OCI-LY3 (cell line): ENCODE data around the gene PLD4.
"Not testable (repeated sequence)": the region's sequence is repeated elsewhere in the genome, so short reads cannot be mapped to it uniquely, and the experiment has no call there.

Experiments used
- H2AFZ ChIP-seq: fragments of 200-600, 300-600 bp; shearing (Covaris generic); 2 replicates; pipeline ENCODE4 v1.6.0; 2014; ENCODE audit warnings: antibody characterized with exemption, low read depth, low read length
- H3K27ac ChIP-seq: fragments of 200-600, 300-600 bp; sonication (generic); 2 replicates; pipeline ENCODE4 v1.5.1; 2014; ENCODE audit warnings: mild to moderate bottlenecking, low read length, moderate library complexity, mixed read lengths
- H3K27me3 ChIP-seq: fragments of 200-600, 300-600 bp; sonication (generic); 2 replicates; pipeline ENCODE4 v1.6.1; 2014; ENCODE audit warnings: low read depth, low read length, mixed read lengths
- H3K36me3 ChIP-seq: fragments of 200-600, 300-600 bp; sonication (generic); replicated peaks from 2 replicates; pipeline ENCODE3; 2014; ENCODE audit warnings: low read depth, low read length, mixed read lengths
- H3K4me1 ChIP-seq: fragments of 300-600, 200-600 bp; sonication (generic); 2 replicates; pipeline ENCODE4 v1.6.1; 2014; ENCODE audit warnings: low read length, mixed read lengths
- H3K4me2 ChIP-seq: fragments of 200-600, 300-600 bp; sonication (generic); 2 replicates; pipeline ENCODE4 v1.6.1; 2014; ENCODE audit warnings: low read length, mixed read lengths
- H3K4me3 ChIP-seq: fragments of 300-600, 200-600 bp; sonication (generic); 2 replicates; pipeline ENCODE4 v1.5.1; 2014; ENCODE audit warnings: antibody characterized with exemption, mild to moderate bottlenecking, low read length, moderate library complexity
- H3K79me2 ChIP-seq: fragments of 300-600, 200-600 bp; shearing (Covaris generic); 2 replicates; pipeline ENCODE4 v1.6.1; 2014; ENCODE audit warnings: mild to moderate bottlenecking, low read length, mixed read lengths
- H3K9ac ChIP-seq: fragments of 300-600, 200-600 bp; shearing (Covaris generic); 2 replicates; pipeline ENCODE4 v1.6.0; 2014; ENCODE audit warnings: mild to moderate bottlenecking, low read length, moderate library complexity
- H3K9me3 ChIP-seq: fragments of 200-600, 300-600 bp; shearing (Covaris generic); 2 replicates; pipeline ENCODE4 v1.6.1; 2014; ENCODE audit warnings: low read length, mixed read lengths; ENCODE audit not compliant: insufficient read depth
- H4K20me1 ChIP-seq: fragments of 200-600, 300-600 bp; sonication (generic); 2 replicates; pipeline ENCODE4 v1.6.1; 2016; ENCODE audit warnings: low read length, mixed read lengths; ENCODE audit not compliant: insufficient read depth
- CTCF ChIP-seq: fragments of 200-600, 300-600 bp; sonication (generic); IDR thresholded peaks from 2 replicates; pipeline ENCODE4 v1.5.1; 2014; ENCODE audit warnings: antibody characterized with exemption, low read length, low read depth
- EZH2phosphoT487 ChIP-seq: fragments of 200-600 bp; shearing (Covaris generic); IDR thresholded peaks from 2 replicates; pipeline ENCODE4 v1.6.1; 2018; ENCODE audit warnings: antibody characterized with exemption, mixed run types, low read depth

Gene PLD4

DNA sequence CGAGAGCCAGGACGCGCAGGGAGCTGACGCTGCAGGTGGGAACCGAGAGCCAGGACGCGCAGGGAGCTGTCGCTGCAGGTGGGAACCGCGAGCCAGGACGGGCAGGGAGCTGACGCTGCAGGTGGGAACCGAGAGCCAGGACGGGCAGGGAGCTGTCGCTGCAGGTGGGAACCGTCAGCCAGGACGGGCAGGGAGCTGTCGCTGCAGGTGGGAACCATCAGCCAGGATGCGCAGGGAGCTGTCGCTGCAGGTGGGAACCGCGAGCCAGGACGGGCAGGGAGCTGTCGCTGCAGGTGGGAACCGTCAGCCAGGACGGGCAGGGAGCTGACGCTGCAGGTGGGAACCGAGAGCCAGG lies 19.1 kb upstream of the PLD4 start:
- H4K20me1 ChIP-seq = not testable (repeated sequence)

DNA sequence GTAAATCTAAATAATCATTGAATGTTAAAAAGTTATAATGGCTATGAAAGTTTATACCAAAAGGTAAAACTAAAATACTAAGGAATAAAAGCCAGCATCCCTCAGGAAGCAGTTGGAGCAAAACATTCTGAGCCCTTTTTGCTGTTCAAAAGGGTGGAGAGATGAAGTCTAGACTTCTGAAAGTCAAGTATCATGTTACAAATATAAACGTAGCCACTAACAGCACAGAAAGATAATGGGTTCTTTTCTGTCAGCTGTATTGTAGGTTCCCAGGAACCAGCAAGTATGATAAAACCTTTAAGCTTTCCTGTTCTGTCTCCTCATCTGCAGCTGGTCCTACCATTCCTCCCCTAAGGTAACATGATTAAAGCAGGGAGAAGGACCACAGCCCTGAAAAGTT lies 16.4 kb upstream of the PLD4 start:
- Histone ChIP-seq H3K9ac (no peak overlapping the region), H3K4me3 (no peak overlapping the region), H3K27me3 (peaks cover 22% of the 10 kb centered on the region; the same call in 1 of the 2 replicates), H3K4me1 (peaks cover 12% of the 10 kb centered on the region), H2AFZ (no peak overlapping the region; the same call in 1 of the 2 replicates), H3K27ac (no peak overlapping the region), H3K36me3 (peaks cover 6% of the 10 kb centered on the region), H4K20me1 (no peaks in the 10 kb centered on the region), H3K4me2 (no peak overlapping the region), H3K9me3 (peaks cover 29% of the 10 kb centered on the region; the same call in 1 of the 2 replicates), H3K79me2 (no peaks in the 10 kb centered on the region)
- TF ChIP-seq CTCF = no peak
- TF ChIP-seq EZH2phosphoT487 = no peak

More for the DNA sequence above, 19.1 kb upstream of the PLD4 start:
- not testable (repeated sequence) for H3K36me3 ChIP-seq, H2AFZ ChIP-seq, H3K79me2 ChIP-seq, H3K9ac ChIP-seq, H3K4me3 ChIP-seq, H3K27ac ChIP-seq, H3K4me2 ChIP-seq
- Histone ChIP-seq H3K9me3 (peaks cover 23% of the 10 kb centered on the region; the same call in 1 of the 2 replicates), H3K27me3 (peaks cover 22% of the 10 kb centered on the region; the same call in 1 of the 2 replicates), H3K4me1 (peaks cover 23% of the 10 kb centered on the region)

DNA sequence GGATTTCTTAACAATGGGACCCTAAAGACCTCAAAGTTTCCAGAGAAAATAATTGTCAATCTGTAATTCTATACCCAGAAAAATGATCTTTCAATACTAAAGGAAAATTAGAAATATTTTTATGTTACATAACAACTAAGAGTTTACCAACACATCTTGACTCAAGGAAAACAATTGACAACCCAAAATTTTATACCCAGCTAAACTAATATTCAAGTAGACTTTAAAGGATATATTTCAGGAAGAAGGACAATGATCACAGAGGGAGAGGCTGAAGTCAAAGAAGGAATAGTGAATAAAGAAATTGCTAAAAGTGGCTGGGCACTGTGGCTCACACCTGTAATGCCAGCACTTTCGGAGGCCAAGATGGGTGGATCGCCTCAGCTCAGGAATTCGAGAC lies 12.6 kb upstream of the PLD4 start:
- Histone ChIP-seq H3K4me1 (no peaks in the 10 kb centered on the region), H3K27ac (no peak overlapping the region), H2AFZ (no peak overlapping the region), H3K9ac (no peak overlapping the region), H3K36me3 (peaks cover 2% of the 10 kb centered on the region), H3K4me3 (no peak overlapping the region), H3K27me3 (peaks cover 28% of the 10 kb centered on the region), H3K79me2 (no peaks in the 10 kb centered on the region), H4K20me1 (no peaks in the 10 kb centered on the region), H3K4me2 (no peak overlapping the region), H3K9me3 (peaks cover 21% of the 10 kb centered on the region; the same call in 1 of the 2 replicates)
- TF ChIP-seq EZH2phosphoT487 = no peak
- TF ChIP-seq CTCF = no peak

DNA sequence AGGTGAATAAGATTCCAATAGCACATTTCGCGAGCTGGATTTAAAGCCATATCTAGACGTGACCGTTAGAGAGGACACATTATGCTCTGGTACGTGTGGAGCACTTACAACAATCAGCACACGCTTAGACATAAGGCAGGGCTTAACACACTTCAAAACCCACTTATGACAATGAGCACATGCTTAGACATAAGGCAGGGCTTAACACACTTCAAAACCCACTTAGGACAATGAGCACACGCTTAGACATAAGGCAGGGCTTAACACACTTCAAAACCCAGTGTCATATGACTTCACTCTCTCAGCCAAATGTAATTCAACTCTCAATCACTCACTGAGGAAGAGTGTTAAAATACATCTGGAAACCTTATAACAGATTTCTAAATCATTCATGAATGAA lies 11.2 kb upstream of the PLD4 start:
- Histone ChIP-seq H3K79me2 (no peaks in the 10 kb centered on the region), H3K9ac (no peak overlapping the region), H3K27me3 (peaks cover 17% of the 10 kb centered on the region), H4K20me1 (no peaks in the 10 kb centered on the region), H3K4me3 (no peak overlapping the region), H3K9me3 (peaks cover 7% of the 10 kb centered on the region; the same call in 1 of the 2 replicates), H3K4me2 (no peak overlapping the region), H2AFZ (no peak overlapping the region), H3K4me1 (no peaks in the 10 kb centered on the region), H3K36me3 (no peaks in the 10 kb centered on the region), H3K27ac (no peak overlapping the region)
- TF ChIP-seq CTCF (no peak), EZH2phosphoT487 (no peak)

DNA sequence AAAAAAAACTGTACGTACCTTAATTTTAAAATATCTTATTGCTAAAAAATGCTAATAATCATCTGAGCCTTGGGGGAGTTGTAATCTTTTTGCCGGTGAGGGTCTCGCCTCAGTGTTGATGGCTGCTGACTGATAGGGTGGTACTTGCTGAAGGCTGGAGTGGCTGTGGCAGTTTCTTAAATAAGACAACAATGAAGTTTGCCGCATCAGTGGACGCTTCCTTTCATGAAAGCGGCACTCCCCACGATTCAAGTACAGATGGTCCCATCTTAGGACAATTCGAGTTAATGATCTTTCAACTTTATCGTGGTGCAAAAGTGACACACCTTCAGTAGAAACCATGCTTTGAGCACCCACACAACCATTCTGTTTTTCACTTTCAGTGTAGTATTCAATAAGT lies 7.6 kb upstream of the PLD4 start:
- H3K4me1 ChIP-seq = peaks cover 20% of the 10 kb centered on the region
- peaks cover 15% of the 10 kb centered on the region for H3K27me3 ChIP-seq
- no peak for TF ChIP-seq CTCF
- no peak for TF ChIP-seq EZH2phosphoT487
- no peak overlapping the region for H3K4me3 ChIP-seq
- H3K4me2 ChIP-seq = no peak overlapping the region
- no peak overlapping the region for H3K27ac ChIP-seq
- no peak overlapping the region for H2AFZ ChIP-seq
- peaks cover 8% of the 10 kb centered on the region for H3K36me3 ChIP-seq
- peaks cover 13% of the 10 kb centered on the region; the same call in 1 of the 2 replicates for H3K9me3 ChIP-seq
- H3K9ac ChIP-seq = no peak overlapping the region
- no peaks in the 10 kb centered on the region for H3K79me2 ChIP-seq
- no peaks in the 10 kb centered on the region for H4K20me1 ChIP-seq
